ENCODE measurements around the gene MYCBP.

The MYCBP gene

GRCh38 chr1:38889589-38889988 lies 16.4 kb upstream of the MYCBP start:
- H3K4me3 Mint-ChIP-seq: no peak overlapping the region
- H3K9me3 Mint-ChIP-seq: no peaks in the 10 kb centered on the region

GRCh38 chr1:38888423-38889333 lies 15.5 kb upstream of the MYCBP start:
- H3K4me1 Mint-ChIP-seq (ENCODE audit: low read depth in 2 of 2): no peaks in the 10 kb centered on the region
- no peak for DNase-seq
- H3K27ac Mint-ChIP-seq: no peak overlapping the region
- H3K4me3 Mint-ChIP-seq: no peak overlapping the region
- H3K36me3 Mint-ChIP-seq (ENCODE audit: insufficient read depth): no peaks in the 10 kb centered on the region
- H3K27me3 Mint-ChIP-seq: no peaks in the 10 kb centered on the region
- no peak for ATAC-seq (replicated peaks)
- H3K9me3 Mint-ChIP-seq: no peaks in the 10 kb centered on the region

More at GRCh38 chr1:38889589-38889988, 16.4 kb upstream of the MYCBP start:
- no peaks in the 10 kb centered on the region for H3K4me1 Mint-ChIP-seq (ENCODE audit: low read depth in 2 of 2)
- ATAC-seq (replicated peaks): no peak
- H3K27ac Mint-ChIP-seq: no peak overlapping the region
- no peak for DNase-seq
- no peaks in the 10 kb centered on the region for H3K27me3 Mint-ChIP-seq
- no peaks in the 10 kb centered on the region for H3K36me3 Mint-ChIP-seq (ENCODE audit: insufficient read depth)

GRCh38 chr1:38885092-38885491 lies 11.9 kb upstream of the MYCBP start:
- Mint-ChIP-seq H3K27me3 (no peaks in the 10 kb centered on the region), H3K4me1 (ENCODE audit: low read depth in 2 of 2) (no peaks in the 10 kb centered on the region), H3K9me3 (no peaks in the 10 kb centered on the region), H3K27ac (no peak overlapping the region), H3K4me3 (no peak overlapping the region), H3K36me3 (ENCODE audit: insufficient read depth) (no peaks in the 10 kb centered on the region)
- DNase-seq: no peak
- no peak for ATAC-seq (replicated peaks)

GRCh38 chr1:38881487-38881886 lies 8.3 kb upstream of the MYCBP start, which contains the start of gene GJA9:
TSS of gene GJA9 (minus strand) at chr1:38881587. CDS start at chr1:38876098, 5,489 bp downstream.
- H3K36me3 Mint-ChIP-seq (ENCODE audit: insufficient read depth): no peaks in the 10 kb centered on the region
- H3K4me1 Mint-ChIP-seq (ENCODE audit: low read depth in 2 of 2): no peaks in the 10 kb centered on the region
- H3K27me3 Mint-ChIP-seq: no peaks in the 10 kb centered on the region
- no peak for DNase-seq
- H3K4me3 Mint-ChIP-seq: no peak within 1 kb of the TSS
- no peak within 1 kb of the TSS for H3K27ac Mint-ChIP-seq
- ATAC-seq (replicated peaks): no peak
- H3K9me3 Mint-ChIP-seq: no peaks in the 10 kb centered on the region

GRCh38 chr1:38875811-38876210 lies 2.7 kb upstream of the MYCBP start:
- no peaks in the 10 kb centered on the region for H3K9me3 Mint-ChIP-seq
- ATAC-seq (replicated peaks) (no peak), DNase-seq (no peak)
- H3K4me1 Mint-ChIP-seq (ENCODE audit: low read depth in 2 of 2): peaks cover 10 to 24% of the 10 kb centered on the region in 2 donors
- peaks cover 8% of the 10 kb centered on the region for H3K36me3 Mint-ChIP-seq (ENCODE audit: insufficient read depth)
- no peak overlapping the region for H3K27ac Mint-ChIP-seq
- no peak overlapping the region for H3K4me3 Mint-ChIP-seq
- H3K27me3 Mint-ChIP-seq: no peaks in the 10 kb centered on the region

- DNase-seq (peak; percentile 12 to 28 (median 18)), ATAC-seq (replicated peaks) (peak; percentile 9)
- H3K27me3 Mint-ChIP-seq: no peaks in the 10 kb centered on the region
- peaks cover 10 to 24% of the 10 kb centered on the region in 2 donors for H3K4me1 Mint-ChIP-seq (ENCODE audit: low read depth in 2 of 2)
- H3K27ac Mint-ChIP-seq: peak overlapping the region; percentile 85 to 88
- no peaks in the 10 kb centered on the region for H3K9me3 Mint-ChIP-seq
- peak overlapping the region; percentile 83 to 86 for H3K4me3 Mint-ChIP-seq
- H3K36me3 Mint-ChIP-seq (ENCODE audit: insufficient read depth): peaks cover 12% of the 10 kb centered on the region
Observed at GRCh38 chr1:38872401-38873026, 634 bp downstream of the MYCBP start.

GRCh38 chr1:38870996-38871395 lies 2.2 kb downstream of the MYCBP start:
- Mint-ChIP-seq H3K27me3 (no peaks in the 10 kb centered on the region), H3K36me3 (ENCODE audit: insufficient read depth) (peaks cover 17% of the 10 kb centered on the region), H3K9me3 (no peaks in the 10 kb centered on the region), H3K4me3 (no peak overlapping the region), H3K4me1 (ENCODE audit: low read depth in 2 of 2) (peaks cover 10 to 24% of the 10 kb centered on the region in 2 donors), H3K27ac (no peak overlapping the region)
- DNase-seq (no peak), ATAC-seq (replicated peaks) (no peak)

- Mint-ChIP-seq H3K9me3 (no peaks in the 10 kb centered on the region), H3K4me1 (ENCODE audit: low read depth in 2 of 2) (peaks cover 10 to 12% of the 10 kb centered on the region in 2 donors)
Observed at GRCh38 chr1:38867208-38867607, 5.9 kb downstream of the MYCBP start.

GRCh38 chr1:38865112-38865715 lies 7.9 kb downstream of the MYCBP start:
- H3K9me3 Mint-ChIP-seq: no peaks in the 10 kb centered on the region
- ATAC-seq (replicated peaks) (no peak), DNase-seq (no peak)
- H3K4me1 Mint-ChIP-seq (ENCODE audit: low read depth in 2 of 2): peaks cover 11 to 12% of the 10 kb centered on the region in 2 donors
- H3K27ac Mint-ChIP-seq: no peak overlapping the region
- no peaks in the 10 kb centered on the region for H3K27me3 Mint-ChIP-seq
- no peak overlapping the region for H3K4me3 Mint-ChIP-seq
- peaks cover 22% of the 10 kb centered on the region for H3K36me3 Mint-ChIP-seq (ENCODE audit: insufficient read depth)

More at GRCh38 chr1:38867208-38867607, 5.9 kb downstream of the MYCBP start:
- Mint-ChIP-seq H3K36me3 (ENCODE audit: insufficient read depth) (peaks cover 22% of the 10 kb centered on the region), H3K27ac (peak overlapping the region in 1 of 2 donors; percentile 58), H3K4me3 (no peak overlapping the region), H3K27me3 (no peaks in the 10 kb centered on the region)
- ATAC-seq (replicated peaks) (no peak), DNase-seq (no peak)

- H3K27me3 Mint-ChIP-seq: no peaks in the 10 kb centered on the region
- no peak for DNase-seq
- peak overlapping the region; percentile 95 for H3K27ac Mint-ChIP-seq
- peak overlapping the region; percentile 95 for H3K4me3 Mint-ChIP-seq
- H3K9me3 Mint-ChIP-seq: no peaks in the 10 kb centered on the region
- H3K4me1 Mint-ChIP-seq (ENCODE audit: low read depth in 2 of 2): peaks cover 25 to 36% of the 10 kb centered on the region in 2 donors
- no peak for ATAC-seq (replicated peaks)
- peaks cover 32% of the 10 kb centered on the region for H3K36me3 Mint-ChIP-seq (ENCODE audit: insufficient read depth)
Observed at GRCh38 chr1:38860454-38860795, 12.7 kb downstream of the MYCBP start.

- Mint-ChIP-seq H3K27me3 (no peaks in the 10 kb centered on the region), H3K27ac (peak within 1 kb of the TSS; percentile 95), H3K36me3 (ENCODE audit: insufficient read depth) (peaks cover 33% of the 10 kb centered on the region), H3K4me3 (peak within 1 kb of the TSS; percentile 95), H3K4me1 (ENCODE audit: low read depth in 2 of 2) (peaks cover 30 to 41% of the 10 kb centered on the region in 2 donors), H3K9me3 (no peaks in the 10 kb centered on the region)
- ATAC-seq (replicated peaks): peak; percentile 96
- DNase-seq: peak; percentile 97
Observed at GRCh38 chr1:38859561-38860453, 13.3 kb downstream of the MYCBP start, which contains the start of gene RRAGC. TSS of gene RRAGC (minus strand) at chr1:38859772. CDS start at chr1:38859646, 126 bp downstream.

- Mint-ChIP-seq H3K36me3 (ENCODE audit: insufficient read depth) (peaks cover 38% of the 10 kb centered on the region), H3K4me3 (peak overlapping the region; percentile 95), H3K4me1 (ENCODE audit: low read depth in 2 of 2) (peaks cover 30 to 41% of the 10 kb centered on the region in 2 donors), H3K27ac (peak overlapping the region; percentile 95), H3K27me3 (no peaks in the 10 kb centered on the region), H3K9me3 (no peaks in the 10 kb centered on the region)
- ATAC-seq (replicated peaks) (peak; percentile 18), DNase-seq (peak in 2 of 3 experiments; percentile 20 to 21)
Observed at GRCh38 chr1:38858833-38859560, 14.2 kb downstream of the MYCBP start.

All from effector memory CD8-positive, alpha-beta T cell (primary cell).